ENCODE measurements around the gene ARMC7.

The ARMC7 gene

DNA sequence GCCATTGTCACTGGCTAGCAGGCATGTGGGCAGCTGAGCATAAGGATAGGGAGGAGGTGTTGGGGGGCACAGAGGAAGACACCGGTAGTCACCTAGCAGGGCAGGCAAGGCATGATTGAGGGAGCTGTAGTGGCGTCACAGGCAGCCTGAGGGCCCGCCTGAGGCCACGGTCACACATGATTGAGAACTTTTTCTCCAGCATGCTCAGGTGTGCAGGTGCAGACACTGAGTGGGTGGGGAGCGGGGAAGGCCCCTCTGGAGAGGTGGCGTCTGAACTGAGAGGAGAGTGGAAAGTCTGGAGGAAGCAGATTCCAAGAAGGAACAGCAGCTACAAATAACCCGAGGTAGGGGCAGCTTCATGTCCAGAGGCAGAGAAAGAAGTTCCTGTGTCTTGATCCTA lies 10.9 kb upstream of the ARMC7 start:
- DNase-seq (ENCODE audit: low read depth in 2 of 2, low spot score in 1 of 2) = no peak

DNA sequence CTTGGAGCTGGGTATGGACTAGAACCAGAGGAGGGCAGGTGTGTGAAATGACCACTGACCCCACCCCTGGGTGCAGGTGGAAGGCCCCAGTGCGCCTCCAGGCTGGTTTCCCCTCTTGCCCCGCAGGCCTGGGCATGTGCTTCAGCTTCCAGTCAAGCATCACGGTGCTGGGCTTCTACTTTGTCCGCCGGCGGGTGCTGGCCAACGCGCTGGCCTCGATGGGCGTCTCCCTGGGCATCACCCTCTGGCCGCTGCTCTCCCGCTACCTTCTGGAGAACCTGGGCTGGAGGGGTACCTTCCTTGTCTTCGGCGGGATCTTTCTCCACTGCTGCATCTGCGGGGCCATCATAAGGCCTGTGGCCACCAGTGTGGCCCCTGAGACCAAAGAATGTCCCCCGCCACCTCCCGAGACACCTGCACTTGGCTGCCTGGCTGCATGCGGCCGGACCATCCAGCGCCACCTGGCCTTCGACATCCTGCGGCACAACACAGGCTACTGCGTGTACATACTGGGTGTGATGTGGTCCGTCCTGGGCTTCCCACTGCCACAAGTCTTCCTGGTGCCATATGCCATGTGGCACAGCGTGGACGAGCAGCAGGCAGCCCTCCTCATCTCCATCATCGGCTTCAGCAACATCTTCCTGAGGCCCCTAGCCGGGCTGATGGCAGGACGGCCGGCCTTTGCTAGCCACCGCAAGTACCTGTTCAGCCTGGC lies 9.7 kb upstream of the ARMC7 start:
- DNase-seq (ENCODE audit: low read depth in 2 of 2, low spot score in 1 of 2) = no peak

GRCh38 chr17:75102385-75102821 lies 7.4 kb upstream of the ARMC7 start:
- DNase-seq (ENCODE audit: low read depth in 2 of 2, low spot score in 1 of 2) = no peak

DNA sequence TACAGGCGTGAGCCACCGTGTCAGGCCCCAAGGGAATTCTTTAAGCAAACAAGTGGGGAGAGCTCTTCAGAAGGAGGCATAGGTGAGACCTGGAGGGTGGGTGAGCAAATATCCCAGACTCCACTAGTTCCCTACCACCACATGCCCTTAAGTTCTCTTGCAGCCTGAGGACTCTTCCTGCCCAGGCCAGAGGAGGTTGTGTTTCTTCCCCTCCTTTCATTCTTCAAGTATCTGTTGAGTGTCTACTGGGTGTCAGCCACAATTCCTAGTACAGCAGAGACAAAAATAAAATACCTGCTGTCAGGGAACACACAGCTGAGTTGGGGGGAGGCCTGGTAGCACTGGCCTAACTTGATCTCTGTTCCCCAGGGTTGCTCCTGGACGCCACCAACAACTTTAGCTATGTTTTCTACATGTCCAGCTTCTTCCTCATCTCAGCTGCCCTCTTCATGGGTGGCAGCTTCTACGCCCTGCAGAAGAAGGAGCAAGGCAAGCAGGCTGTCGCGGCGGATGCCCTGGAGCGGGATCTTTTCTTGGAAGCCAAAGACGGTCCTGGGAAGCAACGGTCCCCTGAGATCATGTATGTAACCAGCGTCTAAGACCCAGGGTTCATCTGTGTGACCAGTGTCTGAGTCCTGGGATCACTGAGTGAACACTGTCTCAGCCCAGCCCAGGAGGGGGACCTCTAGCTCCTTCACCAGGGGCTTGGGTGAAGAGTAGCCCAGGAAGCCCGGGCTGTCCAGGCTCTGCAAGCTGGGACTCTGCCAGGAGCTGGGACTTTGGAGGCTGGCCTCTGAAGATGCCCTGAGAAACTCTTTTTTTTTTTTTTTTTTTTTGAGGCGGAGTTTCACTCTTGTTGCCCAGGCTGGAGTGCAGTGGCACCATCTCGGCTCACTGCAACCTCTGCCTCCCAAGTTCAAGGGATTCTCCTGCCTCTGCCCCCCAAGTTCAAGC lies 5.9 kb upstream of the ARMC7 start:
- no peak for DNase-seq (ENCODE audit: low read depth in 2 of 2, low spot score in 1 of 2)

DNA sequence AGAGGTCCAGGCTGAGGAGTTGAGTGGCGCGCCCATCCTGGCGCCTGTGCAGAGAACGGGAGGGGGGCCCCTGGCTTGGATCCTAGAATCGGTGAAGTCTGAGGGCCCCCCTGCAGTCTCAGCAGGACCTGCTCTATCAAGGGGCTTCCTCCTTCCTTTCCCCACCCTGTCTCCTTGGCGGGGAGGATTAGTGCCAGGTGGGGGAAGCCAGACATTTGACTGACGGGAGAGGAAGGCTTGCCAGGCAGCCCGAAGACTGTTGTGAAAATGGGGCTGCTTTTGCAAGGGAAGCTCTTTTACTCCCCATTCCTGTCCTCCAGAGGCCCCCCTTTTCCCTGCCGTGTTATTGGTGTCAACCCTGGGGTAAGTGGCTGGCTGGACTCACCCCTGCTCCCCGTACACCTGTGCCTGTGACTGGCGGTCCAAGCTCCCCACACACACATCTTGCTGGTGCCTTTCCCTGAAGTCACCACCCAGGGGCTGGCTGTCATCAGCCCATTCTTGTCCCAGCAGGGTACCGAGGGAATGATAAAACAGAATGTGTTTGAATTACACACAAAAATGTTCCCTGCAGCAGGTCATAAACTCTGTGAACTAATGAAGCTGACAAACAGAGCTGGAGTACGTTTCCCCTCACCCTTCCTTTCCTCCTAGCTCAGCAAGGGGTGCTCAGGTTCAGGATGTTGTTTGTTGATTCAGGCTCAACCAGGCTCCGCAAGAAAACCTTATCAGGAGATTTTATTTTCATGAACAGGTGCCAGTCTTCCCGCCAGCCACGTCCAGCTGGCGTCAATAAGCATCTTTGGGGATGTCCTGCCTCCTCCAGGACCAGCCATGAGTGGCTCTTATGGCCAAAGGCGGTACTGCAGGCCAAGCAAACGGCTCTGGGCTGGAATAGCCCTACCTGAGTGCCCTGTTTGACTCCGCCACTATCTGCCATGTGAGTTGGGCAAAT lies 4.4 kb upstream of the ARMC7 start:
- no peak for DNase-seq (ENCODE audit: low read depth in 2 of 2, low spot score in 1 of 2)

DNA sequence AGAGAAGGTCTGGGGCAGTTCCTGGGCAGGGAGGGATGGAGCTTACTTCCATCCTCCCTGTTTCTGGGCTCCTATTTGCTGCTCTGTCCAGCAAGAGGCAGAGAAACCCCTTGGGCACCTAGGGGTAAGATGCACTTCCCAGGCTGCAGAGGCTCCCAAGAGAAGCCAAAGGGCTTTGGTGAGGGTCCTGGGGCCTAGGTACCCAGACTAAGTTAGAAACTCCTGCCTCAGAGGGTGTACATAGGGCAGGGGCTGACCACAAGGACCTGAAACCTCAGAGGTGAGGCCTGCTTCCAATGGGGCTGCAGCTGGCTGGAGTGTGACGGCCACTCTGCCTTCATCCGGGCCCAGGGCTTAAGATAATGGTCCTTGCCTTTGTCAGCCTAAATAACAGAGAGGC lies 1.6 kb upstream of the ARMC7 start:
- no peak for DNase-seq (ENCODE audit: low read depth in 2 of 2, low spot score in 1 of 2)

DNA sequence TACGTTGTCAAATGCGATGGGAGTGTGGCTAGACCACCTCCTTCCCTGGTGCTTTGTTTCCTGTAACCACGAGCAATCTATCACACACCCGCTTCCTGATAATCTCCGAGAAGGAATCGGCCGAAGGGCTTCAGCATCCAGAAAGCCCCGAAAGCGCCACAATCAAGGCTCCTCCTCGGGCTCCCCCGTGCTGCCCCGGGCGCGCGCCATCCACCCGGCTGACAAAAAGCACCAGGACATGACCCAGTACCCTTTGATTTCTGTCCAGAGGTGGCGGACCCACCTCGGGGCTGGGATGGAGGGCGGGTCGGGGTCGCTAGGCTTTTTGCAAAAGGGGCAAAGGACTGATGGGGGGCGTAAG lies 743 bp upstream of the ARMC7 start:
- no peak for DNase-seq (ENCODE audit: low read depth in 2 of 2, low spot score in 1 of 2)

DNA sequence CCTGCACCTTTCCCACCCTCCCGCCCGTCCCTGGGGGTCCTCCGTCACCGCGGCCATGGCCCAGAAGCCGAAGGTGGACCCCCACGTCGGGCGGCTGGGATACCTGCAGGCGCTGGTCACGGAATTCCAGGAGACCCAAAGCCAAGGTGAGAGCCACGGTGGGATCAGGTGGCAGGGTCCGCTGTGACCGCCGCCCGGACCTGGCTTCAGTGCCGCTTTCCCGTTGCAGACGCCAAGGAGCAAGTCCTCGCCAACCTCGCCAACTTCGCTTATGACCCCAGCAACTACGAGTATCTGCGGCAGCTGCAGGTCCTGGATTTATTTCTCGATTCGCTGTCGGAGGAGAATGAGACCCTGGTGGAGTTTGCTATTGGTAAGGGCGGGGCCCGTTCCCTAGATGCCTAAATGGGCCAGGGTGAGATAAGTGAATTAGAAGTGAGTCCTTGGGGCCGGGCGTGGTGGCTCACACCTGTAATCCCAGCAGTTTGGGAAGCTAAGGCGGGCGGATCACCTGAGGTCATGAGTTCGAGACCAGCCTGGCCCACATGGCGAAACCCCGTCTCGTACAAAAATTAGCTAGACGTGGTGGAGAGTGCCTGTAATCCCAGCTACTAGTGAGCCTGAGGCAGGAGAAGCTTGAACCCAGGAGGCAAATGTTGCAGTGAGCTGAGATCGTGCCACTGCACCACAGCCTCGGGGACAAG lies 617 bp downstream of the ARMC7 start:
- no peak for DNase-seq (ENCODE audit: low read depth in 2 of 2, low spot score in 1 of 2)

GRCh38 chr17:75111777-75112335 lies 2.1 kb downstream of the ARMC7 start:
- no peak for DNase-seq (ENCODE audit: low read depth in 2 of 2, low spot score in 1 of 2)

- peak; percentile 80 to 83 for DNase-seq (ENCODE audit: low read depth in 2 of 2, low spot score in 1 of 2)
These were observed 4.2 kb downstream of the ARMC7 start for GRCh38 chr17:75113798-75114551.

- no peak for DNase-seq (ENCODE audit: low read depth in 2 of 2, low spot score in 1 of 2)
These were observed 5.0 kb downstream of the ARMC7 start for GRCh38 chr17:75114552-75115314.

DNA sequence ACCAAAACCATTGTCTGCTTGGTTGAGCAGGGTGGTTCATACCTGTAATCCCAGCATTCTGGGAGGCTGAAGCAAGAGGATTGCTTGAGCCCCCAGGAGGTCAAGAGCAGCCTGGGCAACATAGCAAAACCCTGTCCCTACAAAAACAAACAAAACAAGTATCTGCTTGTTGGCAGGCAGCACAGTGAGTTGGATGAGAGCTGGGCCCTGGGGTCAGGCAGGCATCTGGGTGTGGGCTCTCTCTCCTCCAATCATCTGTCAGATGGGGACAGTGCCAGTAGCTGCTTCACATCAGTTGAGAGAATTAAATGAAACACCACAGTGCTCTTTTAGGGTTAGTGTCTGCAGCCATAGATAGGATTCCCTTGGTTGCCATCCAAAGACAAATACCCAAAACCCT lies 5.8 kb downstream of the ARMC7 start:
- no peak for DNase-seq (ENCODE audit: low read depth in 2 of 2, low spot score in 1 of 2)

GRCh38 chr17:75116737-75117136 lies 7.0 kb downstream of the ARMC7 start:
- DNase-seq (ENCODE audit: low read depth in 2 of 2, low spot score in 1 of 2) = no peak

DNA sequence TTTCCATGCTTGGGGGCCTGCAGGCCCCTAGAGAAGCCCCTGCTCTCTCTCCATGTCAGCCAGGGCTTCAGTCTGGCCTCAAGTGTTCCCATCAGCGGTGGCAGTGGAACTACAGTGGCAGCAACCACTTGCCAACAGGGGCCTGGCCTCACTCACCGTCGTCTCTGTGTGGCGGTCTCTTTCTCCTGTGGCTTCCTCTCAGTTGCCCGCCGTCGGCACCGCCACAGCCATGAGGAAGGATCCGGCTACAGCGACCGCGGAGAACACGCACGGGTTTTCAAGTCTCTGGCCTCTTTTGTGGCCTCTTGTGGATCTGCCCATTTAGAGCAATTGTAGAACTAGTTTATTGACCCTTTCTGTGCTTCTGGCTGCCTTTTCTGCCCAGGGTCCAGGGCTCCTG lies 8.5 kb downstream of the ARMC7 start:
- no peak for DNase-seq (ENCODE audit: low read depth in 2 of 2, low spot score in 1 of 2)

DNA sequence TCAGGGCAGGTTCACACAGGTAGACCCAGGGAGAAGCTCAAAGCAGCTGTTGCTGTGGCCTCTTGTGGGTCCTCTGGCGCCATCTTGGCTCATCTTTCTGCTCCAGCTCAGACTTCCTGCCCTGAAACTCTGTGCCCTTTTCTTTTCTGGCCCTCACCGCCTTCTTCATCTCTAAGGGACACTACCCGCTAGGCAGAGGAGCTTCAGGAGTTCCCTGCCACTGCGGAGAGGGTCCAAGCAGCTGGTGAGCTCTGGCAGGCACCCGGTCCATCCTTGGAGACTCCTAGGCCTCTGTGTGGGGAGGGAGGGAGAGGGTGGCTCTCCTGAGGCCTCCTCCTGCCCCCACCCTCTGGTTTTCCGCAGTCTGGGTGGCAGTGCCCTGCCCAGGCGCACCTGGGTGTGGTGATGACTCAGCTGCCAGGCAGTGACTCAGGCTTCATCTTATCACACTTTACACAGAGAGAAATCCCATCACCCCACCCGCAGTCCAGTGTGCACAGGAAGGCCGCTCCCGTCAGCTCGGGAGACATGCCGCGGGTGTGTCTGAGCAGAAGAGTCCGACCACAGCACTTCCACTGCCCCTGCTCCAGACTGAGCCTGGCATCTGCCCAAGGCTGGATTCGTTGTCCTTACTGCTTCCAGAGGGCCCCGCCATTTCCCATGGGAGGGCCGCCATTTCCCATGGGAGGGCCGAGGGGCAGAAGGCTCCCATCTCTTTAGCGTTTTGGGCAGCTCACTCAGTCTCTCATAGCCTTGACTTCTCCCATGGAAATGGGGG lies 14.5 kb downstream of the ARMC7 start:
- peak; percentile 36 to 40 for DNase-seq (ENCODE audit: low read depth in 2 of 2, low spot score in 1 of 2)

GRCh38 chr17:75124819-75125162 lies 15.0 kb downstream of the ARMC7 start:
- DNase-seq (ENCODE audit: low read depth in 2 of 2, low spot score in 1 of 2) = no peak

DNA sequence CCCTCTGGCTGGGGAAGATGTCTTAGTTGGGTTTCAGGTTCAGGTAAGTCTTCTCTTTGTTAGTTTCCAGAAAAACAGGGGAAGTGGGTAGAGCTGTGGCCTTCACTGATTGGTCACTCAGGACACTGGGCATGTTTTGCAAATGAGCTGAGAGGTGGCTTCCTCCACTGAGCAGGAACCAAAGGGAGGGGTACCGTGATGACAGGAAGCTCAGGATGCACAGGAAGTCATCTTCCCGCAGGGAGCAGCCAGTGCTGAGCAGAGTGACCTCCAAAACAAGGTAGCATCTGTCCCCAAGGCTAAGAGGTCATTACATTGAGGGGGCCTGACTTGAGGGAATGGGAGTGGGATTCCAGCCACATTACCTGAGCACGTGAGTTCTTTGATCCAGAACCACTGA lies 16.2 kb downstream of the ARMC7 start:
- DNase-seq (ENCODE audit: low read depth in 2 of 2, low spot score in 1 of 2) = no peak

DNA sequence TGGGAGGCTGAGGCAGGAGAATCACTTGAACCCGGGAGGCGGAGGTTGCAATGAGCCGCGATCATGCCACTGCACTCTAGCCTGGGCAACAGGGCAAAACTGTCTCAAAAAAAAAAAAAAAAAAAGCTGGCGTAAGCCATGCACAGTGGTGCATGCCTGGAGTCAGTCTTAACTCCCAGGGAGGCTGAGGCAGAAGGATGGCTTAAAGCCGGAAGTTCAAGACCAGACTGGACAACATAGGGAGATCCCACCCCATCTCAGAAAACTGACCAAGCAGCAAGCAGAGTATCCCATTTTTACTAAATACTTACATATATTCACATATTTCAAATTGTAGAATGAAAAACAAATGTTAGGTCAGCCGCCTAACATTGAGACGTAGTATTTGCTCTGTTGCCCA lies 17.2 kb downstream of the ARMC7 start:
- DNase-seq (ENCODE audit: low read depth in 2 of 2, low spot score in 1 of 2) = no peak

All from stimulated activated CD8-positive, alpha-beta memory T cell treated with anti-CD3 and anti-CD28 coated beads, Interleukin-4, amount 100 ng/mL, for 4 hours (primary cell).